Keratinocyte (primary cell): ENCODE results near the gene ROBO2. TPM values are rescaled to one million over a fixed set of nuclear protein-coding genes. Genes with fewer than 3 reads are reported as not detected.

ENCODE experiments used
- DNase-seq: peaks from one replicate; pipeline ENCODE4 v3.0.0-alpha.2; 2011; ENCODE audit warnings: low read depth, missing footprints, low spot score
- FAIRE-seq: peaks from 2 replicates; lab custom pipeline; 2011; peaks lifted over from hg19 to GRCh38; lab: Jason Lieb, UNC
- H2AFZ ChIP-seq: 2 replicates; pipeline ENCODE4 v1.6.0; 2012; ENCODE audit warnings: low read length, control low read depth, inconsistent platforms; ENCODE audit not compliant: control insufficient read depth
- H3K27ac ChIP-seq: 2 replicates; pipeline ENCODE4 v1.5.1; 2011; ENCODE audit warnings: low read length; ENCODE audit not compliant: control insufficient read depth, insufficient read depth
- H3K27me3 ChIP-seq: 3 replicates; pipeline ENCODE4 v1.6.0; 2011; ENCODE audit warnings: low read length; ENCODE audit not compliant: control insufficient read depth, insufficient read depth; ENCODE audit errors: extremely low read depth
- H3K36me3 ChIP-seq, 2 experiments: 2 replicates in 1 of 2; 3 replicates in 1 of 2; pipeline ENCODE4 v1.5.1; 2011; ENCODE audit warnings: low read length in 2 of 2, mild to moderate bottlenecking in 1 of 2; ENCODE audit not compliant: control insufficient read depth in 2 of 2, insufficient read depth in 2 of 2; ENCODE audit errors: extremely low read depth in 1 of 2
- H3K4me1 ChIP-seq: 3 replicates; pipeline ENCODE4 v1.5.1; 2011; ENCODE audit warnings: low read length; ENCODE audit not compliant: control insufficient read depth, insufficient read depth; ENCODE audit errors: extremely low read depth
- H3K4me2 ChIP-seq: 3 replicates; pipeline ENCODE4 v1.6.0; 2011; ENCODE audit warnings: low read depth, low read length; ENCODE audit not compliant: control insufficient read depth, insufficient read depth; ENCODE audit errors: extremely low read depth
- H3K4me3 ChIP-seq, 3 experiments: fragments of 200-600 bp in 1 of 3; sonication (generic) in 1 of 3; 2 replicates in 2 of 3; 3 replicates in 1 of 3; pipeline ENCODE4 v1.5.1; 2011 to 2016; ENCODE audit warnings: low read length in 3 of 3, mild to moderate bottlenecking in 3 of 3, control low read depth in 2 of 3, inconsistent platforms in 1 of 3, low read depth in 1 of 3, mixed read lengths in 1 of 3, mixed run types in 1 of 3, moderate library complexity in 1 of 3; ENCODE audit not compliant: control insufficient read depth in 2 of 3, insufficient read depth in 2 of 3; ENCODE audit errors: extremely low read depth in 1 of 3
- H3K79me2 ChIP-seq: 2 replicates; pipeline ENCODE4 v1.6.0; 2012; ENCODE audit warnings: low read length; ENCODE audit not compliant: control insufficient read depth, insufficient read depth
- H3K9ac ChIP-seq: 3 replicates; pipeline ENCODE4 v1.6.0; 2011; ENCODE audit warnings: low read length; ENCODE audit not compliant: control insufficient read depth, insufficient read depth; ENCODE audit errors: extremely low read depth
- H3K9me1 ChIP-seq: 3 replicates; pipeline ENCODE4 v1.6.0; 2011; ENCODE audit warnings: low read length; ENCODE audit not compliant: control insufficient read depth, insufficient read depth; ENCODE audit errors: extremely low read depth
- H3K9me3 ChIP-seq: 2 replicates; pipeline ENCODE4 v1.5.1; 2012; ENCODE audit warnings: low read depth, low read length; ENCODE audit not compliant: control insufficient read depth
- H4K20me1 ChIP-seq: 3 replicates; pipeline ENCODE4 v1.6.0; 2011; ENCODE audit warnings: low read length; ENCODE audit not compliant: control insufficient read depth, insufficient read depth; ENCODE audit errors: extremely low read depth
- EZH2 ChIP-seq: IDR thresholded peaks from one replicate; pipeline ENCODE4 v1.6.1; 2012; ENCODE audit warnings: inconsistent platforms, mild to moderate bottlenecking, low read length, moderate library complexity
- dilution Hi-C: fragments of 300-500 bp; cut with MboI; formaldehyde crosslinking; loops from one replicate; pipeline ENCODE4 v1.7.0; 2020; ENCODE audit warnings: low sequenced_read_pairs; ENCODE audit not compliant: extremely low pct_ligation_motif_present
- polyA plus RNA-seq, 5 experiments: library from polyadenylated mRNA; depleted of rRNA in 3 of 5; stranded (reverse) in 3 of 5; stranded (forward) in 1 of 5; unstranded in 1 of 5; fragments of >200 nt; gene quantifications; 1 replicate in 1 of 5; 2 replicates in 3 of 5; 3 replicates in 1 of 5; pipeline versions ENCODE4 v1.2.1 to v1.2.3, GENCODE V29; 2011 to 2012; ENCODE audit warnings: missing spikeins in 2 of 5, low read depth in 1 of 5, low replicate concordance in 1 of 5
- TF ChIP-seq, protein P1 (sequence below), 3 experiments: IDR thresholded peaks in 1 of 3; conservative IDR thresholded peaks in 1 of 3; optimal IDR thresholded peaks in 1 of 3; 2 replicates in 2 of 3; 3 replicates in 1 of 3; pipeline versions ENCODE3 to v1.5.1; 2011; ENCODE audit warnings: low read length in 3 of 3, mild to moderate bottlenecking in 3 of 3, moderate library complexity in 2 of 3, control low read depth in 1 of 3, inconsistent platforms in 1 of 3; ENCODE audit not compliant: insufficient read depth in 2 of 3; ENCODE audit errors: extremely low read depth in 1 of 3

ROBO2 gene
- polyA plus RNA-seq, 1 donor (not counting 4 experiments of a cell fraction or from before 2014, with no cell fraction given) = 0.30 TPM

DNA sequence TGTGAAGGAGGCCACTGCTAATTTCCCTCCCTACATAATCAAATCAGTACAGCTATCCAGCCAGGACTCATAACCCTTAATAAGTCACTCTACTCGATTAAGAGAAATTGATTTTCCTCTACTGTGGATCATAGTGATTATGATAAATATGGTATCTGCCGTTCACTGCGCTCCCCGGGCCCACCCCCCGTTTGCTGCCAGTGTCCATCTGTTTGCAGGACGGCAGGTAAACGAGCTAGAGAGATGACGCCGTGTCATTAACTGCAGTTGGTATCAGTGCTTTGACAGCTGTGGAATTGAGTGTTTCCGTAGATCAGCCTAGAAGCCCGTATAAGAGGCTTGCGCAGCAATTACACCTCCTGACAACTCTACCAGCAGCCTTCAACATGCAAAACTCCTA is 94.9 kb downstream of the ROBO2 start:
- Histone ChIP-seq H3K36me3 (no peaks in the 10 kb centered on the region), H3K9me3 (no peaks in the 10 kb centered on the region), H3K4me2 (no peak overlapping the region), H3K9me1 (no peaks in the 10 kb centered on the region), H3K79me2 (no peaks in the 10 kb centered on the region), H3K9ac (no peak overlapping the region), H3K4me1 (no peaks in the 10 kb centered on the region), H2AFZ (no peak overlapping the region), H3K27ac (no peak overlapping the region), H3K27me3 (no peaks in the 10 kb centered on the region), H3K4me3 (no peak overlapping the region), H4K20me1 (no peaks in the 10 kb centered on the region)
- no peak for FAIRE-seq
- dilution Hi-C loops = no loop called here
- DNase-seq = no peak
- no peak for TF ChIP-seq EZH2
- TF ChIP-seq, protein P1, sequence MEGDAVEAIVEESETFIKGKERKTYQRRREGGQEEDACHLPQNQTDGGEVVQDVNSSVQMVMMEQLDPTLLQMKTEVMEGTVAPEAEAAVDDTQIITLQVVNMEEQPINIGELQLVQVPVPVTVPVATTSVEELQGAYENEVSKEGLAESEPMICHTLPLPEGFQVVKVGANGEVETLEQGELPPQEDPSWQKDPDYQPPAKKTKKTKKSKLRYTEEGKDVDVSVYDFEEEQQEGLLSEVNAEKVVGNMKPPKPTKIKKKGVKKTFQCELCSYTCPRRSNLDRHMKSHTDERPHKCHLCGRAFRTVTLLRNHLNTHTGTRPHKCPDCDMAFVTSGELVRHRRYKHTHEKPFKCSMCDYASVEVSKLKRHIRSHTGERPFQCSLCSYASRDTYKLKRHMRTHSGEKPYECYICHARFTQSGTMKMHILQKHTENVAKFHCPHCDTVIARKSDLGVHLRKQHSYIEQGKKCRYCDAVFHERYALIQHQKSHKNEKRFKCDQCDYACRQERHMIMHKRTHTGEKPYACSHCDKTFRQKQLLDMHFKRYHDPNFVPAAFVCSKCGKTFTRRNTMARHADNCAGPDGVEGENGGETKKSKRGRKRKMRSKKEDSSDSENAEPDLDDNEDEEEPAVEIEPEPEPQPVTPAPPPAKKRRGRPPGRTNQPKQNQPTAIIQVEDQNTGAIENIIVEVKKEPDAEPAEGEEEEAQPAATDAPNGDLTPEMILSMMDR (optimal IDR thresholded peaks at IDR 0.05 in 1 of 3, IDR thresholded peaks at IDR 0.05 in 1 of 3, conservative IDR thresholded peaks at IDR 0.05 in 1 of 3; ENCODE audit: extremely low read depth in 1 of 3, insufficient read depth in 2 of 3, low read length in 3 of 3) = no peak

DNA sequence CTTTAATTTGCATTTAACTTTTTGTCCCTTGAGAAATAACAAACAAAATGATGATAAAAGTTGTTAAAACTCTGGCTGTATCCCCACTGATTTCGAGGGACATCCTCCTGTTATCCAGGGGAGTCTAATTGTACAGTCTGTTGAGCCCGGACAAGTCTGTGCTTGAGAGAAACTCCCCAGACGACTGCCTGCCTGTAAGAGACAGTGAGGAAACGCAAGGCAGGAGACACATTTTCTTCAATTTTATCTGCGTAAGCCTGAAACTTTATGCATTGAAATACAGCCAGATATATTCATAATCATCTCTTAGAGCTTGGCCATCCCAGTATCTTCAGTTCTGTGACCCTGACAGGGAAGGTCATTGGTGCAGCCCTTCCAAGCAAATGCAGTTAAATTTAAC is 97.7 kb downstream of the ROBO2 start:
- Histone ChIP-seq H2AFZ (peak overlapping the region; percentile 81), H3K9ac (no peak overlapping the region), H3K9me1 (no peaks in the 10 kb centered on the region), H3K79me2 (no peaks in the 10 kb centered on the region), H3K36me3 (no peaks in the 10 kb centered on the region), H3K4me1 (no peaks in the 10 kb centered on the region), H3K9me3 (no peaks in the 10 kb centered on the region), H3K27ac (no peak overlapping the region), H3K27me3 (no peaks in the 10 kb centered on the region), H3K4me2 (peak overlapping the region; percentile 35), H4K20me1 (no peaks in the 10 kb centered on the region), H3K4me3 (no peak overlapping the region)
- no peak for FAIRE-seq
- TF ChIP-seq EZH2 = no peak
- no peak for DNase-seq
- dilution Hi-C loops = no loop called here

DNA sequence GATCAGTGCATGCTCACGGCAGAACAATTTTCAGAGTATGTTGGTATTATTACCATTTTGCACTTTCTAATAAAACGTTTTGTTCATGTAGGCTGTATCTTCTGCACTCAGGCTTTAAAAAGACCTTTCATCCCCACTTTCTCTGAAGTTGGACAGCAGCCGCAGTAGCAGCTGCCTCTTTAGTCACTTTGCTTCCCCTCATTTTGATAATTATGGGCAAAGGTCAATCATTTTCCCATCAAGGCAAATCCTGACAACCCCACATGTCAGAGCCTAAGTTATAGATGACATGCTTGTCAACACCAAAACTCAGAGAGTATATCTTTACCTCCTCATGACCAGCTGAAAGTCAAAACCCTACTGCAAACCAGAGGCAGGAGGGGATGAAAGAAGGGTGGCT is 99.7 kb downstream of the ROBO2 start:
- FAIRE-seq (no peak), DNase-seq (no peak)
- H3K27me3 ChIP-seq = no peaks in the 10 kb centered on the region
- H3K36me3 ChIP-seq = no peaks in the 10 kb centered on the region
- no peaks in the 10 kb centered on the region for H3K4me1 ChIP-seq
- no peak overlapping the region for H3K4me2 ChIP-seq
- no peak overlapping the region for H3K27ac ChIP-seq
- no peaks in the 10 kb centered on the region for H4K20me1 ChIP-seq
- TF ChIP-seq, protein P1 (optimal IDR thresholded peaks at IDR 0.05 in 1 of 3, IDR thresholded peaks at IDR 0.05 in 1 of 3, conservative IDR thresholded peaks at IDR 0.05 in 1 of 3; ENCODE audit: extremely low read depth in 1 of 3, insufficient read depth in 2 of 3, low read length in 3 of 3) = no peak
- no peak for TF ChIP-seq EZH2
- dilution Hi-C loops = no loop called here
- no peak overlapping the region for H3K9ac ChIP-seq
- no peaks in the 10 kb centered on the region for H3K9me3 ChIP-seq
- no peak overlapping the region for H2AFZ ChIP-seq
- H3K9me1 ChIP-seq = no peaks in the 10 kb centered on the region
- no peak overlapping the region for H3K4me3 ChIP-seq
- no peaks in the 10 kb centered on the region for H3K79me2 ChIP-seq
